Glutamatergic neuron (in vitro differentiated cells): ENCODE results near the gene NAT14. TPM values are rescaled to one million over a fixed set of nuclear protein-coding genes. Genes with fewer than 3 reads are reported as not detected.

Experiments used
- DNase-seq: peaks from one replicate; pipeline ENCODE4 v3.0.0; 2022
- H3K27ac Mint-ChIP-seq: one replicate; pipeline ENCODE4 v1.8.0; 2020; ENCODE audit warnings: mild to moderate bottlenecking, mixed read lengths, inconsistent platforms; ENCODE audit not compliant: unreplicated experiment
- H3K27me3 Mint-ChIP-seq: one replicate; pipeline ENCODE4 v1.8.0; 2020; ENCODE audit warnings: mild to moderate bottlenecking, moderate library complexity, mixed read lengths, inconsistent platforms; ENCODE audit not compliant: unreplicated experiment
- H3K36me3 Mint-ChIP-seq: one replicate; pipeline ENCODE4 v1.8.0; 2020; ENCODE audit warnings: mild to moderate bottlenecking, mixed read lengths, inconsistent platforms; ENCODE audit not compliant: unreplicated experiment
- H3K4me1 Mint-ChIP-seq: one replicate; pipeline ENCODE4 v1.8.0; 2020; ENCODE audit warnings: mild to moderate bottlenecking, low read depth, mixed read lengths, inconsistent platforms; ENCODE audit not compliant: unreplicated experiment
- H3K4me3 Mint-ChIP-seq: one replicate; pipeline ENCODE4 v1.8.0; 2020; ENCODE audit warnings: mild to moderate bottlenecking, mixed read lengths, inconsistent platforms; ENCODE audit not compliant: unreplicated experiment
- H3K9me3 Mint-ChIP-seq: one replicate; pipeline ENCODE4 v1.8.0; 2020; ENCODE audit warnings: mild to moderate bottlenecking, moderate library complexity, mixed read lengths, inconsistent platforms; ENCODE audit not compliant: unreplicated experiment
- CTCF ChIP-seq: fragments of 200-600 bp; sonication (generic); IDR thresholded peaks from one replicate; pipeline ENCODE4 v1.5.0; 2021; ENCODE audit not compliant: partially characterized antibody, unreplicated experiment
- total RNA-seq: library from RNA; stranded (reverse); fragmentation: NEBNext Ultra II Directional; extraction: Animal tissue kit (Norgen Biotek cat#: 25700); gene quantifications from one replicate; pipeline ENCODE4 v1.2.1, GENCODE V29; 2021; ENCODE audit not compliant: unreplicated experiment

Gene NAT14
- total RNA-seq, 1 donor from 2014 or later: 125 TPM

- peaks cover 15% of the 10 kb centered on the region for H3K27me3 Mint-ChIP-seq
- no peak for DNase-seq
- H3K4me3 Mint-ChIP-seq: no peak overlapping the region
- H3K27ac Mint-ChIP-seq: no peak overlapping the region
- H3K4me1 Mint-ChIP-seq: peaks cover 27% of the 10 kb centered on the region
- H3K36me3 Mint-ChIP-seq: no peaks in the 10 kb centered on the region
- no peak for TF ChIP-seq CTCF
- peaks cover 16% of the 10 kb centered on the region for H3K9me3 Mint-ChIP-seq
Observed at GRCh38 chr19:55482156-55482961, 2.6 kb upstream of the NAT14 start.

- peaks cover 19% of the 10 kb centered on the region for H3K27me3 Mint-ChIP-seq
- H3K4me3 Mint-ChIP-seq: no peak overlapping the region
- DNase-seq: no peak
- H3K4me1 Mint-ChIP-seq: peaks cover 25% of the 10 kb centered on the region
- no peak overlapping the region for H3K27ac Mint-ChIP-seq
- H3K36me3 Mint-ChIP-seq: no peaks in the 10 kb centered on the region
- no peak for TF ChIP-seq CTCF
- H3K9me3 Mint-ChIP-seq: peaks cover 12% of the 10 kb centered on the region
Observed at GRCh38 chr19:55482967-55483705, 1.9 kb upstream of the NAT14 start.

GRCh38 chr19:55483706-55484592 lies 1.0 kb upstream of the NAT14 start:
- Mint-ChIP-seq H3K36me3 (no peaks in the 10 kb centered on the region), H3K27ac (peak overlapping the region; percentile 94), H3K4me1 (peaks cover 18% of the 10 kb centered on the region), H3K4me3 (peak overlapping the region; percentile 77), H3K27me3 (peaks cover 19% of the 10 kb centered on the region), H3K9me3 (peaks cover 12% of the 10 kb centered on the region)
- no peak for TF ChIP-seq CTCF
- DNase-seq: peak; percentile 67

GRCh38 chr19:55485439-55486011 lies 537 bp downstream of the NAT14 start:
- H3K27ac Mint-ChIP-seq: peak overlapping the region; percentile 84
- peaks cover 11% of the 10 kb centered on the region for H3K4me1 Mint-ChIP-seq
- DNase-seq: no peak
- H3K27me3 Mint-ChIP-seq: peaks cover 15% of the 10 kb centered on the region
- peaks cover 8% of the 10 kb centered on the region for H3K9me3 Mint-ChIP-seq
- H3K36me3 Mint-ChIP-seq: no peaks in the 10 kb centered on the region
- no peak for TF ChIP-seq CTCF
- H3K4me3 Mint-ChIP-seq: peak overlapping the region; percentile 92
